ENCODE data around the gene CCDC90B.

DNA sequence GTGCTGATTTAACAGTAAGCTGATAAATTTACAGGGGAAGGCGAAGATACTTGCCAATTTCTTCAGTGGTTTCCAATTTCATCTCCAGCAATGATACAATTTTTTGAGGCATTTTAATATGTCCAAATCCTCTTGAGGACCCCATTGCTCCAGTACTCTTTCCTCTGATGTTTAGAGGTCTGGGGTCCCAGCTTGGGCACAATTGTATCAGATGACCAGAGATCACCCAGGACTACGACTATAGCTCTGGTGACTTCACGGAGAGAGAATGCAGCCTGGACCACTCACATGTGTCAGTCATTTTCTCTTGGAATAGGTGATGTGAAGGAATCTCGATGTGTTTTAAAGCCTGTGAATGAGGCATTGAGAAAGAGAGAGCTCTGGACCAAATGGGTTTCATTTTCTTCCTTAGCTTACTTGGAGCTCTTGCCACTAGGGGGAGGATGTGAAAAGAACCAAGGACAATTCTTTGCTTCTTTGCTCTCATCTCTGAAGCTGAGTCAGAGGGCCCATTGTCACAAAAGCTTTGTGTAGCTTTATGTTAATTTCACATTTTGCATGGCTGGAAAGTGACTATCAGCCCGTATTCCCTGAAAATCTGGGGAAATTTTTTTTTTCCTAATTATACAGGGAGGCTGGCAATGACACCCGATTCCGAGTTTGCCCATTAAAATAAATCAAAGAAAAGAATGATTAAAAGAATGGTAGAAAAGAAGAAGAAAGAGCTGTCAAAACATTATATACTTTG is 6.7 kb upstream of the CCDC90B start:
- TF ChIP-seq, protein P1, sequence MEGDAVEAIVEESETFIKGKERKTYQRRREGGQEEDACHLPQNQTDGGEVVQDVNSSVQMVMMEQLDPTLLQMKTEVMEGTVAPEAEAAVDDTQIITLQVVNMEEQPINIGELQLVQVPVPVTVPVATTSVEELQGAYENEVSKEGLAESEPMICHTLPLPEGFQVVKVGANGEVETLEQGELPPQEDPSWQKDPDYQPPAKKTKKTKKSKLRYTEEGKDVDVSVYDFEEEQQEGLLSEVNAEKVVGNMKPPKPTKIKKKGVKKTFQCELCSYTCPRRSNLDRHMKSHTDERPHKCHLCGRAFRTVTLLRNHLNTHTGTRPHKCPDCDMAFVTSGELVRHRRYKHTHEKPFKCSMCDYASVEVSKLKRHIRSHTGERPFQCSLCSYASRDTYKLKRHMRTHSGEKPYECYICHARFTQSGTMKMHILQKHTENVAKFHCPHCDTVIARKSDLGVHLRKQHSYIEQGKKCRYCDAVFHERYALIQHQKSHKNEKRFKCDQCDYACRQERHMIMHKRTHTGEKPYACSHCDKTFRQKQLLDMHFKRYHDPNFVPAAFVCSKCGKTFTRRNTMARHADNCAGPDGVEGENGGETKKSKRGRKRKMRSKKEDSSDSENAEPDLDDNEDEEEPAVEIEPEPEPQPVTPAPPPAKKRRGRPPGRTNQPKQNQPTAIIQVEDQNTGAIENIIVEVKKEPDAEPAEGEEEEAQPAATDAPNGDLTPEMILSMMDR (conservative IDR thresholded peaks at IDR 0.05; ENCODE audit: low read depth, low read length): peak; percentile 91
- no peak for TF ChIP-seq EZH2 (IDR thresholded peaks at IDR 0.05; ENCODE audit: borderline replicate concordance, low read depth, low read length, poor library complexity, severe bottlenecking)
